IPS-20b (cell line): ENCODE results near the gene ARHGDIA.

Experiments used
- H3K27ac ChIP-seq: one replicate; pipeline ENCODE4 v1.5.1; 2013; ENCODE audit warnings: low read length
- H3K27me3 ChIP-seq: 2 replicates; pipeline ENCODE4 v1.6.1; 2013; ENCODE audit warnings: mild to moderate bottlenecking, low read length, inconsistent platforms; ENCODE audit not compliant: insufficient read depth
- H3K36me3 ChIP-seq: 2 replicates; pipeline ENCODE4 v1.6.1; 2013; ENCODE audit warnings: low read depth, mild to moderate bottlenecking, inconsistent platforms, low read length, moderate library complexity; ENCODE audit not compliant: insufficient read depth
- H3K4me1 ChIP-seq: 2 replicates; pipeline ENCODE4 v1.6.1; 2013; ENCODE audit warnings: mild to moderate bottlenecking, control low read depth, inconsistent platforms, low read length, moderate library complexity; ENCODE audit not compliant: insufficient read depth
- H3K4me3 ChIP-seq: 2 replicates; pipeline ENCODE4 v1.5.1; 2013; ENCODE audit warnings: mild to moderate bottlenecking, low read length, inconsistent platforms
- H3K9ac ChIP-seq: 2 replicates; pipeline ENCODE4 v1.6.1; 2013; ENCODE audit warnings: low read depth, mild to moderate bottlenecking, inconsistent platforms, low read length, moderate library complexity
- H3K9me3 ChIP-seq: 2 replicates; pipeline ENCODE4 v1.6.1; 2013; ENCODE audit warnings: mild to moderate bottlenecking, low read depth, low read length, inconsistent platforms; ENCODE audit not compliant: insufficient read depth

The ARHGDIA gene

DNA sequence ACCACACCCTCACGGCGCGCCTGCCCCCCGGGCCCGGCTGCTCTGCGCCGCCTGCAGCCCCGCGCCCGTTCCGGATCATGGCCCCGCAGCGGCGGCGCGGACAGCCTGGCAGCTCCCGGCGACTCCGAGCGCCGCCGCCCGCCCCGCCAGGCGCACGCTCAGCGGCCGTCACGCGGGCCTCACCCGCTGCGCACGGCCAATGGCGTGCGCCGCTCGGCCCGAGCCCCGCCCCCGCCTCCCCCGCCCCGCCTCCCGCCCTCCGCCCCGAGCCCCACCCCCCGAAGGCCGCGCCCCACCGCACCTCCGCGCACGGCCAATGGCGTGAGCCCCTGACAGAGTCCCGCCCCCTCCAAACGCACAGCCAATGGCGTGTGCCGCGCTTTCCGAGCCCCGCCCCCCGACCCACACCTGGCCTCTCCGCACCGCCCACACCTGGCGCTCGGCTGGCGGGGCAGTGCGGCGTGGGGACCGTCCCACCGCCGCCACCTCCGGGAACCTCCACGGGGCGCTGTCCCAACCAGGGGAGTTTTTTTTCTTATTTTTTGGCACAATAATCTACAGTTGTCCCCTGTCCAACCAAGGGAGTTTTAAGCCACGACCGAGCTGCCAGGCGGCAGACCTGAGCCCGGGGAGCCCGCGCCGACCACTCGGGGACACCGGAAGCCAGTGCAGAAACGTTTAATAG, 40.3 kb upstream of the ARHGDIA start, which contains the start of gene PCYT2:
PCYT2 (minus strand) TSS at position 123 of the 685 bp plus-strand sequence; CDS start at position 79, 44 bp downstream.
- Histone ChIP-seq H3K27ac (no peak within 1 kb of the TSS), H3K9me3 (no peaks in the 10 kb centered on the region), H3K27me3 (peaks cover 6% of the 10 kb centered on the region; the same call in 1 of the 2 replicates), H3K9ac (peak within 1 kb of the TSS; percentile 68), H3K4me1 (no peaks in the 10 kb centered on the region), H3K4me3 (peak within 1 kb of the TSS; percentile 82), H3K36me3 (peaks cover 36% of the 10 kb centered on the region)

DNA sequence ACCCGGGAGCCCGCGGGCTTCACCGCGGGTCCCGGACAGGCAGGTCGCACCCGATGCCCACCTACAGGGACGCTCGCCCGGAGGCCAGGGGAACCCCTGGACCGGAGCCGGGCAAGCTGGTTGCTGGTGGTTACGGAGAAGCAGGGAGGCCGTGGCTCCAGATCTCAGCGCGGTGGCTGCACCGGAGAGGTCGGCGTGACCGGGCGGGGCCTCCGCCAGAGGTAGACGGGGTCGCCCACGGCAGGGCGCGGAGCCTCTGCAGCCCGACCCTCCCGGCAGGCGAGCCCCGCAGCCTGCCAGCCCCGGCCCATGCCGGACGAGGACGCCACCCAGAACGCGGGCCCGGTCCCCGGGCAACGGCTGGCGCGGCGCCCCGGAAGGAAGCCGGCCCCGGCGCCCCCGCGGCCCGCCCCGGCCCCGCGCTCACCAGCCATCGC, 39.7 kb upstream of the ARHGDIA start:
- peak overlapping the region; percentile 68 for H3K9ac ChIP-seq
- no peaks in the 10 kb centered on the region for H3K9me3 ChIP-seq
- peaks cover 6% of the 10 kb centered on the region; the same call in 1 of the 2 replicates for H3K27me3 ChIP-seq
- no peak overlapping the region for H3K27ac ChIP-seq
- no peaks in the 10 kb centered on the region for H3K4me1 ChIP-seq
- peaks cover 36% of the 10 kb centered on the region for H3K36me3 ChIP-seq
- H3K4me3 ChIP-seq: peak overlapping the region; percentile 82

DNA sequence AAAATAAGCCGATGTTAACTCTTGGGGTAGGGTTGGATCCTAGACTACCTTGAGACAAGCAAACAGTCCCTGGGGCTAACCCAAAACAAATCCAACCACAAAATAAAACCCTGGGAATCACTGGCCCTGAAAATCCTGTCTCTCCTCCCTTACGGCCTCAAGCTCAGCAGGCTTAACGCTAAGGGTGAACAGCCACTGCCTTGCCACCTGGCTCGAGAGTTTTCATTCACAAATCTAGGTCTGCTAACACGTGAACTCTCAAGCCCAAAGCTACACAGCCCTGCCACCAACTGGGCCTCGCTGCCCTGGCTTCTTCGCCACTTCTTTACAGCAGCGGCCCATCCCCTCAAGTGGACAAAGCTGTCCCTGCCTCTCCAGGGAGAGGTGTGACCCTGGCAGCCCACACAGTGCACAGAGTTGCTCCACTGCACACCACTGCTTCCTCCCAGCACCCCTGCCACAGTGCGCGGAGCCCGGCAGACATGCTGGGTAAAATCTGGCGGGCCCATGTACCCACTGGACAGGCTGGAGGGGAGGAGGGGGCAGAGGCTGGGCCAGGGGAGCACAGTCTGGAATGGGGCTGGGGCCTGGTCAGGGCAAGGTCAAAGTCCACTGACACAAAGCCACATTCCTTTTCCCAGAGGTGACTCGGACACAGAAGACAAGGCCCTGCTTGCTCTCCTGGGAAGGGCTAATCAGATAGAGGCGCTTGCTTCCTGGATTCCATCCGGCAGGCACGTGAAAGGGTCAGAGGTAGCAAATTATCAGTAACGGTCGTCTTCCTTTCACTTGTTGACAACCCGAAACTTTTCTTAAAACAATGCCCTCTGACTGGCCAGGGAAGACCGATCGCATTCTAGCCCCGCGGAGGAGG, 39.1 kb upstream of the ARHGDIA start:
- peaks cover 32% of the 10 kb centered on the region for H3K36me3 ChIP-seq

GRCh38 chr17:81909231-81909630, 38.1 kb upstream of the ARHGDIA start:
- no peaks in the 10 kb centered on the region for H3K9me3 ChIP-seq
- no peak overlapping the region for H3K27ac ChIP-seq
- peaks cover 22% of the 10 kb centered on the region for H3K36me3 ChIP-seq
- no peaks in the 10 kb centered on the region for H3K4me1 ChIP-seq
- H3K4me3 ChIP-seq: no peak overlapping the region
- no peak overlapping the region for H3K9ac ChIP-seq
- peaks cover 6% of the 10 kb centered on the region; the same call in 1 of the 2 replicates for H3K27me3 ChIP-seq

More for the DNA sequence above, 39.1 kb upstream of the ARHGDIA start:
- H3K9ac ChIP-seq: peak overlapping the region; percentile 68; the same call in 1 of the 2 replicates
- no peaks in the 10 kb centered on the region for H3K4me1 ChIP-seq
- H3K27me3 ChIP-seq: peaks cover 6% of the 10 kb centered on the region; the same call in 1 of the 2 replicates
- H3K4me3 ChIP-seq: peak overlapping the region; percentile 82
- no peak overlapping the region for H3K27ac ChIP-seq
- no peaks in the 10 kb centered on the region for H3K9me3 ChIP-seq

DNA sequence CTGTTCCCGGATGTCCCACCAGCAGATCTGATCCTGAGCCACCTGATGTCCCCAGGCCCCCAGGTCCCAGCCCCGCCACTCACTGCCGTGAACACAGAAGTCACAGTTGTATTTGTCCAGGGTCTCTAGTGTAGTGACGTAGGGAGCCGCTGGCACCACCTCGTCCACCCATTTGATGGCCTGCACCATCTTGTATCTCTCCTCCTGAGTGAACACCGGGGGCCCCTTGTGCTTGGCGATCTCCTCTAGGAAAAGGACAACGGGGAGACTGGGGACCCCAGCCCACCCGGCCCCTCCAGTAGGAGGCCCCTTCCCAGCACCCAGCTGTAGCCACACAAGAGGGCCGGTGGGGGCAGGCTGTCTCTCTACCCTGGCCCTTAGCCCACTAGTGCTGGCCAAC, 37.7 kb upstream of the ARHGDIA start:
- Histone ChIP-seq H3K27me3 (peaks cover 6% of the 10 kb centered on the region; the same call in 1 of the 2 replicates), H3K27ac (no peak overlapping the region), H3K4me3 (no peak overlapping the region), H3K4me1 (no peaks in the 10 kb centered on the region), H3K9ac (no peak overlapping the region), H3K36me3 (peaks cover 18% of the 10 kb centered on the region; the same call in 1 of the 2 replicates), H3K9me3 (no peaks in the 10 kb centered on the region)

DNA sequence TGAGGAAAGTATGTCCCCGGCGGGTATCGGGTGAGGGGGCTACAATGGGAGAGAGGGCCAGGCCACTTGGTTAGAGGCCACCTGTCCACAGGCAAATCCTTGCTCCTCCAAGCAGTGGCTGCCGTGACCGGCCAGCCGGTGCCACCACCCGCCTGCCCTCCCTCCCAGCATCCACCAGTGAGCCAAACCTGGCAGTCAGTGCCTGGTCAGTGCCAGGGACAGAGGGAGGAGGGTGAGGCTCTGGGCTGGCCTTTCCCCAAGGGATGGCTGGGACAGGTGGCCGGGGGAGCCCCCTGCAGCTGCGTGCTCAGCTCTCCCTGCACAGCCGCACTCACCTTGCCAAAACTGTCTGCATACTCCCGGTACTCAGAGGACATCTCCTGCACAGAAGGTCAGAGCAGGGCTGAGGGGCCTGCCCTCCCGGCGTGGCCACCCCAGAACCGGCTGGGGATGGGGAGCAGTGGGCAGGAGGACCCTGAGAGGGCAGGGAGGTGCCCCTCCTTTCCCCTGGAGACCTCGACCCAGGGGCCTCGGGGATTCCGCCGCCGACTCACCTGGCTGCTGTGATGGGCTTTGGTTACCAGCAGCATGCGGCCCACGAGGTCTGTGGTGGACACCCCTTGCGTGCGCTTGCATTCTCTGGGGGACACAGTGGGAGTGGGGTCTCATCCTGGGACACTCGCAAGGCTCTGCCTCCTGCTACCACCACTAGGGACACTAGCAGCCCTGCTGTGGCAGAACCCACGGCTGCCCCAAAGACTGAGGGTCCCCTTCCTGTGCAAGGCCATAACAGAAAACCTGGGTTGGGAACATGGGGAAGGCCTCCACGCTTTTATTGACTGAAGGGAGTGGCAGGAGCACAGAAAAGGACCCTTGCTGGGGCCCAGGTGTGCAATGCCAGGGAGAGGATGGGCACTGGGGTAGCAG, 36.3 kb upstream of the ARHGDIA start:
- Histone ChIP-seq H3K4me3 (no peak overlapping the region), H3K27me3 (peaks cover 13% of the 10 kb centered on the region), H3K9ac (no peak overlapping the region), H3K4me1 (no peaks in the 10 kb centered on the region), H3K36me3 (0 out of 2 replicates have a peak, but pooled peaks cover 7% of the 10 kb centered on the region), H3K27ac (no peak overlapping the region), H3K9me3 (no peaks in the 10 kb centered on the region)

DNA sequence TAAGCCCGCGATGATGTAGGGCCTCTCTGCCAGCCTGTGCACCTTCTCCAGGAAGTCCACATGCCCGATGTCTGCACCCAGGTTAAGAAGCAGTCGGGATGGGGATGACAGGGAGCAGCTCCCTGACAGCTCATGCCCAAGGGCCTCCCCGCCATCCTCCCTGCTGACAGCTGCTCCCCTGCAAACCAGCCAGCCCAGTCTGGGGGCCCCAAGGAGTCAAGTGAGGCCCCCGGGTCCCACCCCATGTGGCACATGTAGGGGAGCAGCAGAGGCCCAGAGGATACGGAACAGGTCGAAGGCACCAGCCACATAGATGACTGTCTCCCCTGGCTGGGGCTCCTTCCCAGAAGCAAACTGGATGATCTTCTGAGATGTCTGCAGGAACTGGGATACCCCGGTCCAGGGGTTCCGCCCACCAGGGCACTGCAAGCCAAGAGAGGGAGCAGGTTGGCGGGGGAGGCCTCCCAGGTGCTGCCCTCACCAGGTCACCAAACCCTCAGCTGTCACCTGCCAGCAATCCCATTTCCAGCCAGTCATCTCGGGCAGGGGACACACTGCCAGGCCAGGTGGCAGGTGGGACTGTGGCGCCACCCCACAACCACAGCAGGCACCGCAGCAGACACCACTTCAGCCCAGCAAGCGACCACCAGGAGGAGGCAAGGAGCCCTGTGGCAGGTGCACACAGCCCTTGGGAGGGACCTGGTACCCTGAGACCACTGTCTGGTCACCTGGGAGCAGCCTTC, 35.5 kb upstream of the ARHGDIA start:
- Histone ChIP-seq H3K27me3 (peaks cover 20% of the 10 kb centered on the region), H3K9ac (no peak overlapping the region)

GRCh38 chr17:81905993-81906392, 34.9 kb upstream of the ARHGDIA start:
- Histone ChIP-seq H3K4me1 (no peaks in the 10 kb centered on the region), H3K4me3 (no peak overlapping the region), H3K27me3 (peaks cover 26% of the 10 kb centered on the region), H3K36me3 (0 out of 2 replicates have a peak, but pooled peaks cover 7% of the 10 kb centered on the region), H3K9ac (no peak overlapping the region), H3K9me3 (no peaks in the 10 kb centered on the region), H3K27ac (no peak overlapping the region)

More for the DNA sequence above, 35.5 kb upstream of the ARHGDIA start:
- H3K36me3 ChIP-seq: 0 out of 2 replicates have a peak, but pooled peaks cover 7% of the 10 kb centered on the region
- H3K27ac ChIP-seq: no peak overlapping the region
- H3K4me3 ChIP-seq: no peak overlapping the region
- H3K4me1 ChIP-seq: no peaks in the 10 kb centered on the region
- no peaks in the 10 kb centered on the region for H3K9me3 ChIP-seq

DNA sequence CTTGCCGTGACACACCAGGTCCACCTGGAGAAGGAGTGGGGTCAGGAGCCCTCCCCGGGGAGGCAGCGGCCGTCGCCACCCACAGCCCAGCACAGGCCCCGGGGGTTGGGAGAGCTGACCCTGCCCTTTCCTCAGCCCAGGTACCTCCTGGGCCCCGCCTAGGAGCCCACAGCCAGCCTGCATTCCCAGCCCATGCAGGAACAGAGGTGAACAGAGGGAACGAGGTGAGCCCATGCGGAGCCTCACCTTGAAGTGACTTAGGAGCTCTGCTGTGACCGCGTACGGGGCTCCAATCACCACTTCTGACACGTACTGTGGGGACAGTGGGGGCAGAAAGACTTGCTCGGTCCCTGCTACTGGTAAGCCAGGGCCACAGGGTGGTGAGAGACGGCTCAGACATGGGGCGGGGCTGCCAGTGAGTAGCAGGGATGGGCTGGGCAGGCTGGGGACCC, 34.3 kb upstream of the ARHGDIA start:
- Histone ChIP-seq H3K4me1 (no peaks in the 10 kb centered on the region), H3K27me3 (peaks cover 29% of the 10 kb centered on the region), H3K4me3 (no peak overlapping the region), H3K27ac (no peak overlapping the region), H3K9me3 (no peaks in the 10 kb centered on the region), H3K36me3 (0 out of 2 replicates have a peak, but pooled peaks cover 7% of the 10 kb centered on the region), H3K9ac (no peak overlapping the region)

DNA sequence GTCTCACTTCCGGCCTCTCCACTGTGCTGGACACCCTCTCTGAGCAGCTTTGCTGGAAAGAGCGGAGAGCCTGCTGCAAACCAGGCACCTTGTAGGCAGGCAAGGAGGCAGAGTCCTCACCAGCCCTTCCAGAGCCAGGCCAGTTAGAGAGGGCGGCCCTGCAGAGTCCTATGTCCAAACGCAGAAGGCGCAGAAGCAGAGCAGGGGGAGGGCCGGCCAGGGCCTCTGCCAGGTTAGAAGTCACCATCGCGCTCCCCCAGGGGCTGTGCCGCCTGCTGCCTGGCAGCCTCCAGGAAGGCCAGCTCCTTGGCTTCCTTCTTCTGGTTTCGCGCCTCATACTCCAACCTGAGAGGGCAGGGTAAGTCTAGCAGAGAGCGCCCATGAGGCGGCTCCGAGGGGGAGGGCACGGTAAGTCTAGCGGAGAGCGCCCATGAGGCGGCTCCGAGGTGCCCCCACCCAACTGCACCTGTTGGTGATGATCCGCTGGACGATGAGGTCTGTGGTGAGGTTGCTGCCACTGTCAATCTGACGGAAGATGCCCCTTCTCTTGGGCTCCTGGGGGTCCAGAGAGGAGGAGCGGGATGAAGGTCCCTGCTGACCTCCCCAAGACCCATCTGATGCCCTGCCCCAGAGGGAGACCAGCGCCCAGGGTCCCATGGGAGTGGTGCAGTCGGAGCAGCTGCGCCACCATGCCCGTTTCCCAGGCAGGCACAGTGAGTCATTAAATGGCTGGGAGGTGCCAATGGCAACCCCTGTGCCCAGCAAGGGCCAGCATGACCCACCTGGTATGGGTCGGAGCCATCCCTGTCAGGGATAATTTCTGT, 33.7 kb upstream of the ARHGDIA start:
- H3K36me3 ChIP-seq: peaks cover 11% of the 10 kb centered on the region; the same call in 1 of the 2 replicates
- peaks cover 28% of the 10 kb centered on the region for H3K27me3 ChIP-seq
- no peak overlapping the region for H3K4me3 ChIP-seq
- no peaks in the 10 kb centered on the region for H3K4me1 ChIP-seq
- H3K9me3 ChIP-seq: no peaks in the 10 kb centered on the region
- H3K27ac ChIP-seq: no peak overlapping the region
- H3K9ac ChIP-seq: no peak overlapping the region
